B cell (primary cell): ENCODE measurements around the gene PDE11A. TPM values are rescaled to one million over a fixed set of nuclear protein-coding genes. Genes with fewer than 3 reads are reported as not detected.

Source experiments
- ATAC-seq: fragments of 200-7000 bp; cut with Tn5 transposase; one replicate; pipeline ENCODE4 v1.10.0; 2021; ENCODE audit warnings: low read depth, mild to moderate bottlenecking, moderate number of reproducible peaks, moderate library complexity
- CTCF ChIA-PET: fragments of 350-600 bp; sonication (Branson Sonifier 250); formaldehyde crosslinking; loops from one replicate; lab custom pipeline; 2021; ENCODE audit warnings: antibody characterized with exemption, inconsistent platforms; lab: Charles Lee
- POLR2A ChIA-PET: fragments of 350-600 bp; sonication (Branson Sonifier 250); formaldehyde crosslinking; loops from one replicate; lab custom pipeline; 2021; ENCODE audit warnings: antibody characterized with exemption; lab: Charles Lee
- DNase-seq: peaks from one replicate; pipeline ENCODE4 v3.0.0; 2013
- H2AFZ ChIP-seq: 2 replicates; pipeline ENCODE4 v1.6.1; 2012; ENCODE audit warnings: mild to moderate bottlenecking, low read depth, low read length; ENCODE audit not compliant: insufficient read depth, poor library complexity, severe bottlenecking
- H3K27ac ChIP-seq, 2 donors: 1 replicate in 1 of 2; 2 replicates in 1 of 2; pipeline ENCODE4 v1.5.1; 2012 to 2013; ENCODE audit warnings: low read length in 2 of 2, mild to moderate bottlenecking in 2 of 2, moderate library complexity in 1 of 2
- H3K27me3 ChIP-seq, 4 experiments: fragments of 200-600 bp in 1 of 4; sonication (generic) in 1 of 4; replicated peaks in 1 of 4; 1 replicate in 2 of 4; 2 replicates in 2 of 4; pipeline versions ENCODE4 v1.6.1 to v1.7.0; 2013 to 2016; ENCODE audit warnings: low read length in 3 of 4, mild to moderate bottlenecking in 2 of 4, mixed read lengths in 1 of 4, moderate library complexity in 1 of 4; ENCODE audit not compliant: insufficient read depth in 4 of 4, control insufficient read depth in 3 of 4; ENCODE audit errors: control extremely low read depth in 1 of 4
- H3K36me3 ChIP-seq, 2 experiments: replicated peaks in 1 of 2; 1 replicate in 1 of 2; 2 replicates in 1 of 2; pipeline versions ENCODE4 v1.6.1 to v1.7.1; 2013; ENCODE audit warnings: low read length in 1 of 2; ENCODE audit not compliant: insufficient read depth in 2 of 2, control insufficient read depth in 1 of 2; ENCODE audit errors: control extremely low read depth in 1 of 2, extremely low read depth in 1 of 2
- H3K4me1 ChIP-seq, 2 donors: fragments of 200-600 bp in 1 of 2; sonication (generic) in 1 of 2; 1 replicate in 1 of 2; 2 replicates in 1 of 2; pipeline versions ENCODE4 v1.5.1 to v1.6.1; 2013 to 2017; ENCODE audit warnings: low read length in 2 of 2; ENCODE audit not compliant: control insufficient read depth in 2 of 2, insufficient read depth in 2 of 2
- H3K4me2 ChIP-seq: replicated peaks from 2 replicates; pipeline ENCODE3; 2012; ENCODE audit warnings: mild to moderate bottlenecking, low read depth, low read length; ENCODE audit not compliant: poor library complexity, severe bottlenecking
- H3K4me3 ChIP-seq, 5 experiments: fragments of 200-600 bp in 1 of 5; sonication (generic) in 1 of 5; 1 replicate in 3 of 5; 2 replicates in 2 of 5; pipeline versions ENCODE4 v1.5.1 to v1.7.0; 2011 to 2016; ENCODE audit warnings: low read length in 4 of 5, mild to moderate bottlenecking in 4 of 5, low read depth in 2 of 5, control low read depth in 1 of 5, moderate library complexity in 1 of 5; ENCODE audit not compliant: insufficient read depth in 1 of 5; ENCODE audit errors: control extremely low read depth in 1 of 5, extremely low read depth in 1 of 5
- H3K79me2 ChIP-seq: fragments of 200-600 bp; sonication (generic); one replicate; pipeline ENCODE4 v1.6.0; 2016; ENCODE audit warnings: low read length; ENCODE audit not compliant: control insufficient read depth, insufficient read depth
- H3K9ac ChIP-seq: fragments of 200-600 bp; sonication (generic); 2 replicates; pipeline ENCODE4 v1.6.1; 2017; ENCODE audit warnings: mild to moderate bottlenecking, low read length, moderate library complexity
- H3K9me3 ChIP-seq, 3 donors: one replicate each; pipeline versions ENCODE4 v1.6.1 to v1.7.1; 2013; ENCODE audit warnings: low read length in 2 of 3; ENCODE audit not compliant: control insufficient read depth in 2 of 3, insufficient read depth in 1 of 3; ENCODE audit errors: control extremely low read depth in 1 of 3
- H4K20me1 ChIP-seq: 2 replicates; pipeline ENCODE4 v1.6.0; 2012; ENCODE audit warnings: mild to moderate bottlenecking, low read length; ENCODE audit not compliant: insufficient read depth, control insufficient read depth, poor library complexity, severe bottlenecking
- H3K27ac Mint-ChIP-seq: one replicate; pipeline ENCODE4 v1.8.0; 2021; ENCODE audit warnings: mixed read lengths
- H3K27me3 Mint-ChIP-seq: one replicate; pipeline ENCODE4 v1.8.0; 2021; ENCODE audit warnings: mixed read lengths
- H3K4me1 Mint-ChIP-seq: one replicate; pipeline ENCODE4 v1.8.0; 2021; ENCODE audit warnings: mixed read lengths
- H3K4me3 Mint-ChIP-seq: one replicate; pipeline ENCODE4 v1.8.0; 2021; ENCODE audit warnings: mixed read lengths
- H3K9me3 Mint-ChIP-seq: one replicate; pipeline ENCODE4 v1.8.0; 2022; ENCODE audit warnings: mixed read lengths; ENCODE audit not compliant: insufficient read depth
- CTCF ChIP-seq: fragments of 200-600 bp; IDR thresholded peaks from one replicate; pipeline ENCODE4 v1.8.0; 2022; ENCODE audit warnings: antibody characterized with exemption, mild to moderate bottlenecking
- EZH2 ChIP-seq: IDR thresholded peaks from 2 replicates; pipeline ENCODE4 v1.6.1; 2012; ENCODE audit warnings: borderline replicate concordance, low read depth, mild to moderate bottlenecking, moderate library complexity, low read length; ENCODE audit not compliant: insufficient read depth, poor library complexity, severe bottlenecking
- WGBS: methylation state at CpG from one replicate; pipeline ENCODE4 v1.1.5; 2013; ENCODE audit warnings: missing lambda C conversion rate; ENCODE audit not compliant: insufficient coverage; 5-methylcytosine and 5-hydroxymethylcytosine counted together
- intact Hi-C: fragments of 100-400 bp; cut with micrococcal nuclease; formaldehyde crosslinking; loops from one replicate; pipeline ENCODE4 v1.10.0; 2022
- polyA plus RNA-seq: library from polyadenylated mRNA; depleted of rRNA; stranded (reverse); fragments of >200 nt; gene quantifications from 2 replicates; pipeline ENCODE4 v1.2.3, GENCODE V29; 2012
- total RNA-seq, 2 donors: library from RNA; stranded (reverse); fragments of 120-200 nt in 1 of 2; gene quantifications; 1 replicate in 1 of 2; 2 replicates in 1 of 2; pipeline versions ENCODE4 v1.2.3 to v1.2.4, GENCODE V29; 2013 to 2022

PDE11A gene
- total and polyA plus RNA-seq, 2 donors (not counting 1 experiment from before 2014, with no cell fraction given): 0.25 TPM; not detected in 1

- H3K27ac Mint-ChIP-seq: no peak overlapping the region
- Histone ChIP-seq H3K27ac (no peak overlapping the region), H3K36me3 (no peaks in the 10 kb centered on the region), H3K4me2 (no peak overlapping the region), H3K9me3 (no peaks in the 10 kb centered on the region), H3K9ac (no peak overlapping the region), H4K20me1 (no peaks in the 10 kb centered on the region), H2AFZ (no peak overlapping the region), H3K4me3 (no peak overlapping the region), H3K4me1 (no peaks in the 10 kb centered on the region), H3K27me3 (peaks cover 0 to 15% (median 4%) of the 10 kb centered on the region in 4 experiments), H3K79me2 (no peaks in the 10 kb centered on the region)
- peaks cover 41% of the 10 kb centered on the region for H3K27me3 Mint-ChIP-seq
- WGBS: no CpG with 5 or more reads among the region's 3 CpGs
- CTCF ChIA-PET: no interaction called here
- POLR2A ChIA-PET: no interaction called here
- ATAC-seq: no peak
- H3K9me3 Mint-ChIP-seq: no peaks in the 10 kb centered on the region
- intact Hi-C loops: no loop called here
- H3K4me1 Mint-ChIP-seq: no peaks in the 10 kb centered on the region
- H3K4me3 Mint-ChIP-seq: no peak overlapping the region
- DNase-seq: no peak
- TF ChIP-seq EZH2 (no peak), CTCF (no peak)
Measured at GRCh38 chr2:178066324-178066723, 6.3 kb downstream of the PDE11A start.

GRCh38 chr2:178059681-178060080, 12.9 kb downstream of the PDE11A start:
- Histone ChIP-seq H3K4me1 (no peaks in the 10 kb centered on the region), H3K9me3 (no peaks in the 10 kb centered on the region), H4K20me1 (no peaks in the 10 kb centered on the region), H3K4me3 (no peak overlapping the region), H3K79me2 (no peaks in the 10 kb centered on the region), H3K27ac (no peak overlapping the region), H3K27me3 (peaks cover 0 to 5% (median 0%) of the 10 kb centered on the region in 4 experiments), H2AFZ (no peak overlapping the region), H3K9ac (no peak overlapping the region), H3K4me2 (no peak overlapping the region), H3K36me3 (no peaks in the 10 kb centered on the region)
- peaks cover 10% of the 10 kb centered on the region for H3K27me3 Mint-ChIP-seq
- 100% methylated on average over 2 of the region's 2 CpGs for WGBS
- ATAC-seq (no peak), DNase-seq (no peak)
- no peaks in the 10 kb centered on the region for H3K4me1 Mint-ChIP-seq
- no peak overlapping the region for H3K4me3 Mint-ChIP-seq
- TF ChIP-seq EZH2 (no peak), CTCF (no peak)
- no peak overlapping the region for H3K27ac Mint-ChIP-seq
- ChIA-PET POLR2A (no interaction called here), CTCF (no interaction called here)
- H3K9me3 Mint-ChIP-seq: no peaks in the 10 kb centered on the region
- intact Hi-C loops: no loop called here
